CD4-positive, alpha-beta T cell treated with Interleukin-4 for 4 hours (primary cell): ENCODE results near the gene USPL1.
A peak's percentile ranks its signal among the peaks of the same experiment; 100 is the strongest.
"Not testable (repeated sequence)": the region's sequence is repeated elsewhere in the genome, so short reads cannot be mapped to it uniquely, and the experiment has no call there.

ENCODE experiments used
- DNase-seq: peaks from one replicate; pipeline ENCODE4 v3.0.0-alpha.2; 2020

The USPL1 gene

GRCh38 chr13:30616927-30617314 lies 799 bp upstream of the USPL1 start:
- peak; percentile 66 for DNase-seq

GRCh38 chr13:30618186-30618929 lies 638 bp downstream of the USPL1 start:
- DNase-seq, result peak; percentile 10

GRCh38 chr13:30618930-30619279 lies 1.2 kb downstream of the USPL1 start:
- no peak for DNase-seq

GRCh38 chr13:30619731-30620130 lies 2.0 kb downstream of the USPL1 start:
- no peak for DNase-seq

GRCh38 chr13:30620941-30621340 lies 3.2 kb downstream of the USPL1 start:
- no peak for DNase-seq

GRCh38 chr13:30622551-30622950 lies 4.8 kb downstream of the USPL1 start:
- DNase-seq, result no peak

GRCh38 chr13:30623392-30623791 lies 5.7 kb downstream of the USPL1 start:
- DNase-seq, result no peak

GRCh38 chr13:30624630-30625029 lies 6.9 kb downstream of the USPL1 start:
- no peak for DNase-seq

- DNase-seq, result no peak
Observed at GRCh38 chr13:30629527-30629926, 11.8 kb downstream of the USPL1 start.

GRCh38 chr13:30633861-30634260 lies 16.1 kb downstream of the USPL1 start:
- DNase-seq, result no peak

- no peak for DNase-seq
Observed at GRCh38 chr13:30634838-30635237, 17.1 kb downstream of the USPL1 start.

GRCh38 chr13:30638301-30638700 lies 20.6 kb downstream of the USPL1 start:
- DNase-seq, result no peak

GRCh38 chr13:30639671-30640070 lies 22.0 kb downstream of the USPL1 start:
- DNase-seq, result no peak

- DNase-seq, result not testable (repeated sequence)
Observed at GRCh38 chr13:30641173-30641572, 23.5 kb downstream of the USPL1 start.

GRCh38 chr13:30645629-30646028 lies 27.9 kb downstream of the USPL1 start:
- DNase-seq, result no peak

- no peak for DNase-seq
Observed at GRCh38 chr13:30647420-30647819, 29.7 kb downstream of the USPL1 start.

- DNase-seq, result no peak
Observed at GRCh38 chr13:30647824-30648521, 30.3 kb downstream of the USPL1 start.

- no peak for DNase-seq
Observed at GRCh38 chr13:30648522-30649012, 30.8 kb downstream of the USPL1 start.

- not testable (repeated sequence) for DNase-seq
Observed at GRCh38 chr13:30651648-30652047, 33.9 kb downstream of the USPL1 start.

GRCh38 chr13:30652746-30653386 lies 35.1 kb downstream of the USPL1 start:
- DNase-seq, result no peak

GRCh38 chr13:30654430-30654829 lies 36.7 kb downstream of the USPL1 start:
- peak; percentile 62 for DNase-seq

- no peak for DNase-seq
Observed at GRCh38 chr13:30656178-30656577, 38.5 kb downstream of the USPL1 start.

- no peak for DNase-seq
Observed at GRCh38 chr13:30659980-30660379, 42.3 kb downstream of the USPL1 start.

- no peak for DNase-seq
Observed at GRCh38 chr13:30660796-30661195, 43.1 kb downstream of the USPL1 start.
